Ovary (tissue), 3 donors: ENCODE data around the gene PPM1M.

ENCODE experiments used
- CTCF ChIP-seq, 3 donors: fragments of 450-650 bp in 2 of 3; fragments of 200-600 bp in 1 of 3; IDR thresholded peaks; one replicate each; pipeline versions ENCODE4 v1.5.1 to v1.8.0; 2016 to 2022; ENCODE audit warnings: antibody characterized with exemption in 3 of 3, mild to moderate bottlenecking in 1 of 3
- POLR2A ChIP-seq: fragments of 450-650 bp; IDR thresholded peaks from one replicate; pipeline ENCODE4 v1.6.1; 2017; ENCODE audit warnings: antibody characterized with exemption, mild to moderate bottlenecking, moderate library complexity
- donor health status: DM: no; HTN: no; CAD: no.

GRCh38 chr3:52237006-52237656 lies 8.4 kb upstream of the PPM1M start:
- TF ChIP-seq POLR2A (no peak), CTCF (IDR thresholded peaks at IDR 0.05) (no peak)
